ENCODE data around the gene TRAPPC8.

DNA sequence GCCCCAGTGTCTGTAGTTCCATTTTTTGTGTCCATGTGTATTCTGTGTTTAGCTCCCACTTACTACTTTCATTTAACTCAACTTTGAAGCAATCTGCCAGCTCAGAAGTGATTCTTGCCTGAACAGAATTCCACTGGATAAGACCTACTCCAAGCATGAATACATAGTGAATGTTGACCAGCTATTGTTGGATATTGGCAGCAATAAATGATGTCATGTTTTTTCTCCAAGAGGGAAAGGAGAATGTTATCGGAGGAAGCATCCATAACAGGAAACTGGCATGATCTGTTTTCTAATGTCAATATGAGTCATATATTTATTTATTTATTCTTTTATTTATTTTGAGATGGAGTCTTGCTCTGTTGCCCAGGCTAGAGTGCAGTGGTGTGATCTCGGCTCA, 36.8 kb upstream of the TRAPPC8 start:
- TF ChIP-seq, protein P1, sequence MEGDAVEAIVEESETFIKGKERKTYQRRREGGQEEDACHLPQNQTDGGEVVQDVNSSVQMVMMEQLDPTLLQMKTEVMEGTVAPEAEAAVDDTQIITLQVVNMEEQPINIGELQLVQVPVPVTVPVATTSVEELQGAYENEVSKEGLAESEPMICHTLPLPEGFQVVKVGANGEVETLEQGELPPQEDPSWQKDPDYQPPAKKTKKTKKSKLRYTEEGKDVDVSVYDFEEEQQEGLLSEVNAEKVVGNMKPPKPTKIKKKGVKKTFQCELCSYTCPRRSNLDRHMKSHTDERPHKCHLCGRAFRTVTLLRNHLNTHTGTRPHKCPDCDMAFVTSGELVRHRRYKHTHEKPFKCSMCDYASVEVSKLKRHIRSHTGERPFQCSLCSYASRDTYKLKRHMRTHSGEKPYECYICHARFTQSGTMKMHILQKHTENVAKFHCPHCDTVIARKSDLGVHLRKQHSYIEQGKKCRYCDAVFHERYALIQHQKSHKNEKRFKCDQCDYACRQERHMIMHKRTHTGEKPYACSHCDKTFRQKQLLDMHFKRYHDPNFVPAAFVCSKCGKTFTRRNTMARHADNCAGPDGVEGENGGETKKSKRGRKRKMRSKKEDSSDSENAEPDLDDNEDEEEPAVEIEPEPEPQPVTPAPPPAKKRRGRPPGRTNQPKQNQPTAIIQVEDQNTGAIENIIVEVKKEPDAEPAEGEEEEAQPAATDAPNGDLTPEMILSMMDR (conservative IDR thresholded peaks at IDR 0.05), result no peak
- no peak for TF ChIP-seq ZFX (IDR thresholded peaks at IDR 0.05)
